Activated T-helper 2 cell treated with anti-CD3 and anti-CD28 coated beads, Interferon-gamma antibody, Interleukin-2, Interleukin-4, amounts not matched to agents 10 μg/mL and 5 μg/mL and 100 μg/mL, durations not matched to agents 14 hours and 24 hours and 36 hours (primary cell): ENCODE data around the gene PTGER3. TPM values are rescaled to one million over a fixed set of nuclear protein-coding genes. Genes with fewer than 3 reads are reported as not detected.

Experiments used
- DNase-seq: peaks from one replicate; pipeline ENCODE4 v3.0.0; 2021; ENCODE audit warnings: low spot score
- H3K27ac Mint-ChIP-seq: one replicate; pipeline ENCODE4 v1.8.0; 2021; ENCODE audit warnings: mixed read lengths
- H3K27me3 Mint-ChIP-seq: one replicate; pipeline ENCODE4 v1.8.0; 2021; ENCODE audit warnings: low read depth, mixed read lengths
- H3K36me3 Mint-ChIP-seq: one replicate; pipeline ENCODE4 v1.8.0; 2021; ENCODE audit warnings: low read depth, mixed read lengths
- H3K4me1 Mint-ChIP-seq: one replicate; pipeline ENCODE4 v1.8.0; 2021; ENCODE audit warnings: low read depth, mixed read lengths
- H3K4me3 Mint-ChIP-seq: one replicate; pipeline ENCODE4 v1.8.0; 2021; ENCODE audit warnings: low read depth, mild to moderate bottlenecking, moderate library complexity, mixed read lengths
- H3K9me3 Mint-ChIP-seq: one replicate; pipeline ENCODE4 v1.8.0; 2021; ENCODE audit warnings: mixed read lengths
- intact Hi-C: fragments of 100-400 bp; cut with micrococcal nuclease; formaldehyde crosslinking; loops from one replicate; pipeline ENCODE4 v1.15.1; 2023
- total RNA-seq: library from RNA; stranded (reverse); gene quantifications from 2 replicates; pipeline ENCODE4 v1.2.3, GENCODE V29; 2022

Gene PTGER3
- total RNA-seq, 1 donor from 2014 or later, result 0.43 TPM

- H3K27ac Mint-ChIP-seq, result no peak overlapping the region
- H3K27me3 Mint-ChIP-seq, result peaks cover 18% of the 10 kb centered on the region
- no peaks in the 10 kb centered on the region for H3K9me3 Mint-ChIP-seq
- intact Hi-C loops, result no loop called here
- H3K4me1 Mint-ChIP-seq, result no peaks in the 10 kb centered on the region
- no peaks in the 10 kb centered on the region for H3K36me3 Mint-ChIP-seq
- H3K4me3 Mint-ChIP-seq, result no peak overlapping the region
- DNase-seq, result no peak
Observed at GRCh38 chr1:71023515-71023914, 24.1 kb downstream of the PTGER3 start.

DNA sequence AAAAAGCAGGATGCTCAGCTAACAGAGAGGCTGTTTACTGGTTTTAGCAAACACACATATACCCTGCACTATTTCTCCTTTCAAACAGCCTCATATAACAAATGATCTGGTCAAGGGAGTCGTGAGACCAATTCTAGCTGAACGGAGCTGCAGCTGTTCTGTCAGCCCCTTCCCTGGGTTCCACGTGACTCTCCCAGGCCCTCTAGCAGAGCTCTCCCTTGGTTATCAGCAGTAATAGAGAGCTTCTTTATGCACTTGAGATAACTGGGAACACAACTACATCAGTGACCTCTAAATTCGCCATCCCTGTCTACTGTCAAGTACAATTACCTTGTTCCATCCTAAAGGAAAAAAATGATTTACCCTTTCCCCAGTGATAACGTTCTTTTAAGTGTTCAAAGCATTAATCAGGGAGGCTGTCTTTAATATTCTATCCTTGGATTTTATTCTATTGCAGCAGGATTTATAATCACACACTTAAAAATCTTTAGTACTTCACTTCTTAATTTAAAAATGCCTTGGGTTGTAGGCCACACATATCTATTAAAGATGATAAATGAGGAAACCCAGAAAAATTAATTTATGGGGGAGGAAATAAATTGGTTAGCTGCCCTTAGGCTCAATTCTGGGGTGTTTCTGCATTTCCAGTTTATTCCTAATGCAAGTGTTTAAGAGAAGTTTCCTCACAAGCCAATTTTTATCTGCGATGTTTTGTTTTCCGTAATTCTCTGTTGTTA lies 28.2 kb downstream of the PTGER3 start:
- H3K27me3 Mint-ChIP-seq, result peaks cover 17% of the 10 kb centered on the region
- no peak overlapping the region for H3K4me3 Mint-ChIP-seq
- H3K36me3 Mint-ChIP-seq, result no peaks in the 10 kb centered on the region
- intact Hi-C loops, result no loop called here
- no peak for DNase-seq
- H3K9me3 Mint-ChIP-seq, result no peaks in the 10 kb centered on the region
- no peak overlapping the region for H3K27ac Mint-ChIP-seq
- H3K4me1 Mint-ChIP-seq, result no peaks in the 10 kb centered on the region

DNA sequence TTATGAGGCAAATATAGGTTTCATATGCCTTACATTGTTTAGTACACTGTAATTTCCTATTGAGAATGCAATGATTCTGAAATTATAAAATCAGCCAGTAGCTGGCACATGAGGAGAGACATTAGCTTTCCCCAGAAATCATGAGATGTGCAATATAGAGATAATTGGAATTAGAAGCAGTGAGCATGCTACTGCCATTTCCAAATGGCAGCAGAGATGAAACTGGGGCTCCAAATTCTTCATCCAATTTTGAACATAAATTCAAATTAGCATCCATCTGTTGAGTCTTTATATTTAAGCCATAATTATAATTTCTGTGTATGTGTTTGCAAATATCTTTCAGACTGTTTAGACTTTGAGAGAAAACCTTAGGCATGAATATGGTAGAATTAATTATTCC lies 28.8 kb downstream of the PTGER3 start:
- no peaks in the 10 kb centered on the region for H3K9me3 Mint-ChIP-seq
- DNase-seq, result no peak
- intact Hi-C loops, result no loop called here
- no peaks in the 10 kb centered on the region for H3K36me3 Mint-ChIP-seq
- peaks cover 17% of the 10 kb centered on the region for H3K27me3 Mint-ChIP-seq
- H3K27ac Mint-ChIP-seq, result no peak overlapping the region
- peaks cover 2% of the 10 kb centered on the region for H3K4me1 Mint-ChIP-seq
- H3K4me3 Mint-ChIP-seq, result no peak overlapping the region

DNA sequence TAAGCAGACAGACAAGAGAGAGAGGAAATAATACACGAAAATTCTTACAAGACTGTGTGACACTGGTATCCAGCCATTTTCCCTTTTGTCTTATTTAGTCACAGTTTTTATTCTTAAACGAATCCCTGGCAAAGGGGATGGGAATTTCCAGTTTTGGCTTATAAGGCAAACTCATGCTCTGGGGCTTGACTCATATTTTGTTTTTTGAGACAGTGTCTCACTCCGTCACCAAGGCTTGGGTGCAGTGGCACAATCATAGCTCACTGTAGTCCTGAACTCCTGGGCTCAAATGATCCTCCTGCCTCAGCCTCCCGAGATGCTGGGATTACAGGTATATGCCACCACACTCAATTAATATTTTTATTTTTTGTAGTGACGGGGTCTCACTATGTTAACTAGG lies 31.9 kb downstream of the PTGER3 start:
- peaks cover 11% of the 10 kb centered on the region for H3K27me3 Mint-ChIP-seq
- H3K9me3 Mint-ChIP-seq, result no peaks in the 10 kb centered on the region
- no peak overlapping the region for H3K4me3 Mint-ChIP-seq
- peaks cover 2% of the 10 kb centered on the region for H3K4me1 Mint-ChIP-seq
- no peaks in the 10 kb centered on the region for H3K36me3 Mint-ChIP-seq
- no peak for DNase-seq
- no peak overlapping the region for H3K27ac Mint-ChIP-seq
- intact Hi-C loops, result no loop called here

GRCh38 chr1:71014178-71014579 lies 33.4 kb downstream of the PTGER3 start:
- no peak overlapping the region for H3K27ac Mint-ChIP-seq
- H3K4me3 Mint-ChIP-seq, result no peak overlapping the region
- no peaks in the 10 kb centered on the region for H3K9me3 Mint-ChIP-seq
- no peak for DNase-seq
- intact Hi-C loops, result no loop called here
- peaks cover 11% of the 10 kb centered on the region for H3K27me3 Mint-ChIP-seq
- H3K4me1 Mint-ChIP-seq, result peaks cover 2% of the 10 kb centered on the region
- no peaks in the 10 kb centered on the region for H3K36me3 Mint-ChIP-seq

- DNase-seq, result no peak
- no peak overlapping the region for H3K27ac Mint-ChIP-seq
- no peaks in the 10 kb centered on the region for H3K36me3 Mint-ChIP-seq
- intact Hi-C loops, result no loop called here
- peaks cover 17% of the 10 kb centered on the region for H3K27me3 Mint-ChIP-seq
- no peaks in the 10 kb centered on the region for H3K9me3 Mint-ChIP-seq
- no peak overlapping the region for H3K4me3 Mint-ChIP-seq
- H3K4me1 Mint-ChIP-seq, result no peaks in the 10 kb centered on the region
Observed at GRCh38 chr1:71002709-71003475, 44.7 kb downstream of the PTGER3 start.

GRCh38 chr1:71001624-71002023 lies 46.0 kb downstream of the PTGER3 start:
- H3K9me3 Mint-ChIP-seq, result no peaks in the 10 kb centered on the region
- no peak for DNase-seq

DNA sequence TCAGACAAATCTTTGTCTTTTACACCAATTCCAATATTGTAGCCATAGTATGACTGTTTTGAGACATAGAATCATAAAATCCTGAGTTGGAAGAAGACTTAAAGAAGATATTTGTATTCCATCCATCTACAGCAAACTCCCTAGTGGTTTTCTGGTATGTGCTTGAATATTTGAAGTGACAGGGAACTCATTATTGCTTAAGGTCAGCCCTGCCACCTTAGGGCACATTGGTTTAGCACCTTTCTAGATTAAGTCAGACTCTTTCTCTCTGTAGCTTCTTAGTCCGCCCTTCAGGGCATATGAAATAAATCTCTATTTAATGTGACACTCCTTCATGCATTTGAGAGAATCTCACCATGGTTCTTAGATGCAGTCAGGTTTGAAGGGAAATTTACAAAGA lies 49.8 kb downstream of the PTGER3 start:
- Mint-ChIP-seq H3K36me3 (no peaks in the 10 kb centered on the region), H3K4me1 (peaks cover 7% of the 10 kb centered on the region), H3K27ac (no peak overlapping the region), H3K27me3 (peaks cover 12% of the 10 kb centered on the region), H3K9me3 (no peaks in the 10 kb centered on the region), H3K4me3 (no peak overlapping the region)
- intact Hi-C loops, result no loop called here
- DNase-seq, result no peak

More at GRCh38 chr1:71001624-71002023, 46.0 kb downstream of the PTGER3 start:
- Mint-ChIP-seq H3K36me3 (no peaks in the 10 kb centered on the region), H3K27me3 (peaks cover 15% of the 10 kb centered on the region), H3K27ac (no peak overlapping the region), H3K4me1 (no peaks in the 10 kb centered on the region), H3K4me3 (no peak overlapping the region)
- intact Hi-C loops, result no loop called here

DNA sequence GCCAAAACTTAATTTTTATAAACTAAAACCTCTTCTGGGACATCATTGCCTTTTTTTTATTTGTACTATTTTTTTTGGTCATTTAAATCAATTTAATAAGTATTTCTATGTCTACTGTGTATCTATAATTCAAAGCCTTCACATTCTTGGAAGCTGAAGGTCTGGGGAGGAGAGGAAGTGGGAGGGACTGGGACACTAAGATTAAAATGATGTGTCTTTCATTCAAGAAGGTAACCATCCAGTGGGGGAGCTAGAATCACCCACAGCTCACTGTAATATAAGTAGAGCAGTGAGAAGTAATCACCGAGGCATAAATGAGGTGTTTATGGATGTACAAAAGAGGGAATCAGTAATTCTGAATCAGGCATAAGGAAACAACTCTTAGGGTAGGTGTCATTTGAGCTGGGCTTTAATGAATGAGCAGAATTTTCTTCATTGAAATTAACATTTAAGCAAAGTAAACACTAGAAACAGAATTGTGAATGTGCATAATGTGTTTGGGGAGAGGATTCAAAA lies 52.8 kb downstream of the PTGER3 start:
- no peaks in the 10 kb centered on the region for H3K9me3 Mint-ChIP-seq
- H3K36me3 Mint-ChIP-seq, result no peaks in the 10 kb centered on the region
- DNase-seq, result no peak
- peaks cover 7% of the 10 kb centered on the region for H3K4me1 Mint-ChIP-seq
- H3K4me3 Mint-ChIP-seq, result no peak overlapping the region
- intact Hi-C loops, result no loop called here
- peaks cover 7% of the 10 kb centered on the region for H3K27me3 Mint-ChIP-seq
- no peak overlapping the region for H3K27ac Mint-ChIP-seq

DNA sequence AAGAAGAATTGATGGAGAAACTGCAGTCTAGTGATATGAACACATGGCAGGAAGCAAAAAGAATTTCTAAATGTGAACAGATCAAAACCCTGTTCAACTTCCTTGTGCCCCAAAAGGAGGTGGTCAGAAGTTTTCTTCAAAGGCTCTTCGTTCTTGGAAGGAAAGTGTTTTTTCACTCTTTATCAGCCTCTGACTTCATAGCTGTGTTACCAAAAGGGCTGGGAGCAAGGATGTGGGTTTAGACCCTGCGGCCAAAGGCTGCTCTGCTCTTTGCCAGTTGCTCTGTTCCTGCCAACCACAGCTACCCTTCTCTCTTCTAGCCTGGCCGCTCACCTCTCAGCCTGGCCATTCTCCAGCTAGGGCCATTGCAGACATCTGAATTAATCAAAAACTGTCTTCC lies 53.8 kb downstream of the PTGER3 start:
- peaks cover 8% of the 10 kb centered on the region for H3K27me3 Mint-ChIP-seq
- no peaks in the 10 kb centered on the region for H3K36me3 Mint-ChIP-seq
- no peak overlapping the region for H3K27ac Mint-ChIP-seq
- peaks cover 7% of the 10 kb centered on the region for H3K4me1 Mint-ChIP-seq
- no peak overlapping the region for H3K4me3 Mint-ChIP-seq
- intact Hi-C loops, result no loop called here
- no peaks in the 10 kb centered on the region for H3K9me3 Mint-ChIP-seq
- no peak for DNase-seq

- Mint-ChIP-seq H3K27me3 (peaks cover 7% of the 10 kb centered on the region), H3K36me3 (no peaks in the 10 kb centered on the region), H3K4me3 (no peak overlapping the region), H3K4me1 (peaks cover 7% of the 10 kb centered on the region), H3K27ac (no peak overlapping the region), H3K9me3 (no peaks in the 10 kb centered on the region)
- intact Hi-C loops, result no loop called here
- no peak for DNase-seq
Observed at GRCh38 chr1:70992521-70992920, 55.1 kb downstream of the PTGER3 start.

GRCh38 chr1:70990469-70991253 lies 57.0 kb downstream of the PTGER3 start:
- Mint-ChIP-seq H3K4me1 (peaks cover 7% of the 10 kb centered on the region), H3K36me3 (no peaks in the 10 kb centered on the region), H3K4me3 (no peak overlapping the region), H3K27me3 (peaks cover 9% of the 10 kb centered on the region), H3K9me3 (no peaks in the 10 kb centered on the region), H3K27ac (no peak overlapping the region)
- intact Hi-C loops, result no loop called here
- DNase-seq, result no peak
